Measurements from ENCODE around the gene LPCAT1.

DNA sequence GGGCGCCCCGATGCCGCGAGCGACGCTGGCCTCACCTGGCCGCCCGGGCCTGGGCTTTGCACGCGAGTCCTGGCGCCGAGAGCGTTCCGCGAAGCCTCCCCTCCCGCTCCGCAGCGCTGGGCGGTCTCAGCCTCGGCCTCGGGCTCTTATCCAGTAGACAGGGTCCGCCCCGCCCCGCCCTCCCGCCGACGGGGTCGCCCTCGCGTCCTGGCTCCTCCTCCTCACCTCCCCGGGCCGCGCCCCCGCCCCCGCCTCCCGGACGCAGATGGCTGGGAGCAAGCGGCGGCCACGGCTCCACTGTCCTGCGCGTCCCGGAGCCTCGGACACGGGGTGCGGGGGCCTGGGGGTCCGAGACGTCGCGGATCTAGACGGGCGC lies 78.5 kb downstream of the LPCAT1 start, which contains the start of gene SLC6A3:
- TF ChIP-seq ARNTL (CRISPR knock-in tag; IDR thresholded peaks at IDR 0.05; ENCODE audit: borderline replicate concordance, low read depth) = no peak
- no peak for TF ChIP-seq ZFP3 (CRISPR knock-in tag; IDR thresholded peaks at IDR 0.05)
- TF ChIP-seq ESRRG (CRISPR knock-in tag; IDR thresholded peaks at IDR 0.05) = no peak
- TF ChIP-seq, protein P1, sequence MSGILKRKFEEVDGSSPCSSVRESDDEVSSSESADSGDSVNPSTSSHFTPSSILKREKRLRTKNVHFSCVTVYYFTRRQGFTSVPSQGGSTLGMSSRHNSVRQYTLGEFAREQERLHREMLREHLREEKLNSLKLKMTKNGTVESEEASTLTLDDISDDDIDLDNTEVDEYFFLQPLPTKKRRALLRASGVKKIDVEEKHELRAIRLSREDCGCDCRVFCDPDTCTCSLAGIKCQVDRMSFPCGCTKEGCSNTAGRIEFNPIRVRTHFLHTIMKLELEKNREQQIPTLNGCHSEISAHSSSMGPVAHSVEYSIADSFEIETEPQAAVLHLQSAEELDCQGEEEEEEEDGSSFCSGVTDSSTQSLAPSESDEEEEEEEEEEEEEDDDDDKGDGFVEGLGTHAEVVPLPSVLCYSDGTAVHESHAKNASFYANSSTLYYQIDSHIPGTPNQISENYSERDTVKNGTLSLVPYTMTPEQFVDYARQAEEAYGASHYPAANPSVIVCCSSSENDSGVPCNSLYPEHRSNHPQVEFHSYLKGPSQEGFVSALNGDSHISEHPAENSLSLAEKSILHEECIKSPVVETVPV (CRISPR knock-in tag; IDR thresholded peaks at IDR 0.05) = no peak
